Measurements from ENCODE around the gene MAP3K21.

Gene MAP3K21

DNA sequence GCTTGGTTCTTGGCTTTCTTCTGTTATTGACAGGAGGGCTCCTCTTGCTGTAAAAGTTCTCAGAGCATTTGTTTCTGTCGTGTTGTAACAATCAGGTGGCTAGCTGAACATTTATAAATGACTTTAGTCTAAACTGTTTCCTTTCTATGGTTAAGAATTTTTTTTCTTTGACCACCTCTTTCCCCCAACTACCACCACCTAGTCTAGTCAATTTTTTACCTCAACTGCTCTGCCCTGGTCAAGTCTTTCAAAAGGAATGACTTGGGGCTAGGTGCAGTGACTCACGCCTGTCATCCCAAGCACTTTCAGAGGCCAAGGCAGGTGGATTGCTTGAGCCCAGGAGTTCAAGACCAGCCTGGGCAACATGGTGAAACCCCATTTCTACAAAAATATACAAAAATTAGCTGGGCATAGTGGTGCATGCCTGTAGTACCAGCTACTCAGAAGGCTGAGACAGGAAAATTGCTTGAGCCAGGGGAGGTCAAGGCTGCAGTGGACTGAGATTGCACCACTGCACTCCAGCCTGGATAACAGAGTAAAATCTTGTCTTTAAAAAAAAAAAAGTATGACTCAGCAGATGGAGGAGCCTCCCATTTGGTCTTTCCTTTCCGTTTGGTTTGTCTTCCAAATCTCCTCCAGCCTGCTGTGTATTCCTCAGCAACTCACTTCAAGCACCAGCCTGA lies 40.7 kb downstream of the MAP3K21 start:
- TF ChIP-seq EZH2phosphoT487 (IDR thresholded peaks at IDR 0.05; ENCODE audit: low read depth): no peak
- TF ChIP-seq, protein P1, sequence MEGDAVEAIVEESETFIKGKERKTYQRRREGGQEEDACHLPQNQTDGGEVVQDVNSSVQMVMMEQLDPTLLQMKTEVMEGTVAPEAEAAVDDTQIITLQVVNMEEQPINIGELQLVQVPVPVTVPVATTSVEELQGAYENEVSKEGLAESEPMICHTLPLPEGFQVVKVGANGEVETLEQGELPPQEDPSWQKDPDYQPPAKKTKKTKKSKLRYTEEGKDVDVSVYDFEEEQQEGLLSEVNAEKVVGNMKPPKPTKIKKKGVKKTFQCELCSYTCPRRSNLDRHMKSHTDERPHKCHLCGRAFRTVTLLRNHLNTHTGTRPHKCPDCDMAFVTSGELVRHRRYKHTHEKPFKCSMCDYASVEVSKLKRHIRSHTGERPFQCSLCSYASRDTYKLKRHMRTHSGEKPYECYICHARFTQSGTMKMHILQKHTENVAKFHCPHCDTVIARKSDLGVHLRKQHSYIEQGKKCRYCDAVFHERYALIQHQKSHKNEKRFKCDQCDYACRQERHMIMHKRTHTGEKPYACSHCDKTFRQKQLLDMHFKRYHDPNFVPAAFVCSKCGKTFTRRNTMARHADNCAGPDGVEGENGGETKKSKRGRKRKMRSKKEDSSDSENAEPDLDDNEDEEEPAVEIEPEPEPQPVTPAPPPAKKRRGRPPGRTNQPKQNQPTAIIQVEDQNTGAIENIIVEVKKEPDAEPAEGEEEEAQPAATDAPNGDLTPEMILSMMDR (IDR thresholded peaks at IDR 0.05; ENCODE audit: low read depth, low read length): no peak
- Histone ChIP-seq H3K36me3 (replicated peaks; ENCODE audit: low read depth, low read length) (peaks cover 14% of the 10 kb centered on the region), H3K9ac (ENCODE audit: low read length) (no peak overlapping the region), H4K20me1 (ENCODE audit: insufficient read depth, low read length) (peaks cover 4% of the 10 kb centered on the region; the same call in 1 of the 2 replicates), H3K27me3 (ENCODE audit: low read depth, low read length) (no peaks in the 10 kb centered on the region), H2AFZ (ENCODE audit: low read depth, low read length) (no peak overlapping the region), H3K4me1 (ENCODE audit: low read length) (no peaks in the 10 kb centered on the region), H3K27ac (ENCODE audit: low read length) (no peak overlapping the region), H3K4me2 (ENCODE audit: low read length) (no peak overlapping the region), H3K79me2 (ENCODE audit: low read length) (no peaks in the 10 kb centered on the region), H3K9me3 (ENCODE audit: insufficient read depth, low read length) (no peaks in the 10 kb centered on the region), H3K4me3 (ENCODE audit: low read length) (no peak overlapping the region)

DNA sequence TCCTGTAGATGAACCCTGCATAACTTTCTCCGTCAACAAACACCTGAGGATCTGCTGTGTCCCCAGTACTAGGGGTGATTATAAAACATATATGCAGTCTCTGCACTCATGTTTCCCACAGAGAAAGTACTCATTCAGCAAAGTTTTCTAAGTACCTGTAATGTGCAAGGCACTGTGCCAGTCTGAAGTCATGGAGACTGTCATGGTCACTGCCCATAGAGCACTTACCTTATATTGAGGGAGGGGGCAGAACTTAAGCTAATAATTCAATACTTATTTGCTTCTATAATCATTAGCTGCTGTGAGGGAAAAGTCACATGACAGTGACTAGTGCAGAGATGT lies 41.2 kb downstream of the MAP3K21 start:
- Histone ChIP-seq H2AFZ (ENCODE audit: low read depth, low read length) (no peak overlapping the region), H3K9ac (ENCODE audit: low read length) (no peak overlapping the region), H3K4me3 (ENCODE audit: low read length) (no peak overlapping the region), H3K4me2 (ENCODE audit: low read length) (no peak overlapping the region), H4K20me1 (ENCODE audit: insufficient read depth, low read length) (peaks cover 4% of the 10 kb centered on the region; the same call in 1 of the 2 replicates), H3K9me3 (ENCODE audit: insufficient read depth, low read length) (no peaks in the 10 kb centered on the region), H3K27ac (ENCODE audit: low read length) (no peak overlapping the region), H3K27me3 (ENCODE audit: low read depth, low read length) (no peaks in the 10 kb centered on the region), H3K79me2 (ENCODE audit: low read length) (no peaks in the 10 kb centered on the region), H3K4me1 (ENCODE audit: low read length) (no peaks in the 10 kb centered on the region), H3K36me3 (replicated peaks; ENCODE audit: low read depth, low read length) (peaks cover 18% of the 10 kb centered on the region)
- no peak for TF ChIP-seq EZH2phosphoT487 (IDR thresholded peaks at IDR 0.05; ENCODE audit: low read depth)
- TF ChIP-seq, protein P1 (IDR thresholded peaks at IDR 0.05; ENCODE audit: low read depth, low read length): no peak

DNA sequence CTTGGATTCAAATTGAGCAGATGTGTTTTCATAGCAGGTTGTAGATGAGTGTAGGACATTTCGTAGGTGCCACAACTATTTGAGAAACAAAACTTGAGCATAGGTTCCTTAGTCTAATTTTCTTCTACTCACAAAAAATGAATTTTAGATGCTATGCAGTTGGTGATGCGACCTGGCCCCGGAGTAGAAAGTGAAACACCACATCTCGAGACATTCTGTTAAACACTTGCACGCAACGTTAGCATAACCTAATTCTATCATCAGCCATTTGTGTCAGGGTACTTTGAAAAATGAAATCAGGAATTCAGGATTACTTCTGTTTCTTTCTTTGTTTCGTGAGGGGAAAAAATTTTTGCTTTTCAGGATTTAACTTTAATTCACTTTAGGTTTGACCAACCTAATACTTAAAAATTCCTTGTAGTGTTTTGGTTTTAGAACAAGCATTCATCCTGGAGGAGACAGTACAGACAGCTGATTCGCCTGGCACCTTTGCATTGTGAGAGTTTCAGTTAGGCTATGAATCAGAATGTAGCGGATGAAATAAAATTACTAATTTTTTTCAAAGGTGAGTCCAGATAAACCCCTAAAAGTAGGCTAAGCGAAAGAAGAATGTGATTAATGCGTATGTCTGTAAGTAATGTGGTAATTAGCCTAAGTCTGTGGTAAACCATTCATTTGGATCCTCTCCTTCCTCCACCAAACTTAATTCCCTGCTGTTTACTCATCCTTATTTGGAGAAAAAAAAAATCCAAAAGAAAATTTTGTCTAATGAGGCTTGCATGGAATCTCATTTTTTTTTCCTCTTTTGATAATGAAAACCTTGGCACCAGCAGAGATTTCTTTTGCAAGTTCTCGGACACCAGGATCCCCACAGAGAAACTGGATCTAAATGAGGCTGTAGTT lies 44.9 kb downstream of the MAP3K21 start:
- no peak overlapping the region for H2AFZ ChIP-seq (ENCODE audit: low read depth, low read length)
- no peak overlapping the region for H3K9ac ChIP-seq (ENCODE audit: low read length)
- TF ChIP-seq EZH2phosphoT487 (IDR thresholded peaks at IDR 0.05; ENCODE audit: low read depth): no peak
- TF ChIP-seq, protein P1 (IDR thresholded peaks at IDR 0.05; ENCODE audit: low read depth, low read length): no peak
- H3K27ac ChIP-seq (ENCODE audit: low read length): no peak overlapping the region
- no peaks in the 10 kb centered on the region for H3K9me3 ChIP-seq (ENCODE audit: insufficient read depth, low read length)
- H3K36me3 ChIP-seq (replicated peaks; ENCODE audit: low read depth, low read length): peaks cover 28% of the 10 kb centered on the region
- H3K4me1 ChIP-seq (ENCODE audit: low read length): peaks cover 5% of the 10 kb centered on the region; the same call in 1 of the 2 replicates
- no peaks in the 10 kb centered on the region for H3K27me3 ChIP-seq (ENCODE audit: low read depth, low read length)
- H4K20me1 ChIP-seq (ENCODE audit: insufficient read depth, low read length): no peaks in the 10 kb centered on the region
- no peak overlapping the region for H3K4me2 ChIP-seq (ENCODE audit: low read length)
- no peak overlapping the region for H3K4me3 ChIP-seq (ENCODE audit: low read length)
- no peaks in the 10 kb centered on the region for H3K79me2 ChIP-seq (ENCODE audit: low read length)

DNA sequence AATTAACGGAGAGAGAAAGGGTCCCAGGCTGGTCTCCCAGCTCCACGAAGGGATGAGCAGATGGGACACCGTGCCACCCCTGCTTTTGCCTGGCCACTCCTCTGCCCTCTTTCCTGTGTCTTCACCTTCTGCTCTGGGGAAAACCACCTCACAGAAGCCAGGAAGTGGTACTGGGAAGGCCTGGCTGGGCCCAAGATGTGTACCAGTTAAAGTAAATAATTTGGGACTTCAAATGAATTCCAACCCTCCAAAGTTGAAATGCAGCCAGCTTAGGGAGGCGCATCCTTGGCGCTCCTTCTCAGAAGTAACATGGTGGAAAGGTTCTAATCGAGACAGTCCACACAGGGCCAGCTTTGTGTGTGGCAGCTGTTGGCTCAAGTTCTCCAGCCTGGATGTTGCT lies 45.7 kb downstream of the MAP3K21 start:
- Histone ChIP-seq H3K4me1 (ENCODE audit: low read length) (peaks cover 5% of the 10 kb centered on the region; the same call in 1 of the 2 replicates), H2AFZ (ENCODE audit: low read depth, low read length) (no peak overlapping the region), H3K9me3 (ENCODE audit: insufficient read depth, low read length) (no peaks in the 10 kb centered on the region), H3K9ac (ENCODE audit: low read length) (no peak overlapping the region), H3K4me2 (ENCODE audit: low read length) (no peak overlapping the region), H4K20me1 (ENCODE audit: insufficient read depth, low read length) (no peaks in the 10 kb centered on the region), H3K4me3 (ENCODE audit: low read length) (no peak overlapping the region), H3K36me3 (replicated peaks; ENCODE audit: low read depth, low read length) (peaks cover 28% of the 10 kb centered on the region), H3K27ac (ENCODE audit: low read length) (no peak overlapping the region), H3K27me3 (ENCODE audit: low read depth, low read length) (no peaks in the 10 kb centered on the region), H3K79me2 (ENCODE audit: low read length) (no peaks in the 10 kb centered on the region)
- TF ChIP-seq, protein P1 (IDR thresholded peaks at IDR 0.05; ENCODE audit: low read depth, low read length): no peak
- no peak for TF ChIP-seq EZH2phosphoT487 (IDR thresholded peaks at IDR 0.05; ENCODE audit: low read depth)
